SK-N-SH treated with all-trans-retinoic acid at 6 μM for 48 hours (cell line): ENCODE data around the gene NSRP1.
"Not testable (repeated sequence)": the region's sequence is repeated elsewhere in the genome, so short reads cannot be mapped to it uniquely, and the experiment has no call there.

Experiments used
- ATAC-seq: fragments of 200-7000 bp; cut with Tn5 transposase; 3 replicates; pipeline ENCODE4 v1.9.1; 2020; ENCODE audit warnings: mild to moderate bottlenecking, moderate library complexity
- ARNTL ChIP-seq: fragments of 450-650 bp; formaldehyde crosslinking; IDR thresholded peaks from 2 replicates; pipeline ENCODE4 v1.5.0; 2020; ENCODE audit warnings: low read depth, mild to moderate bottlenecking, moderate library complexity, borderline replicate concordance
- BACH2 ChIP-seq: fragments of 250-450 bp; sonication (Bioruptor Pico); IDR thresholded peaks from 2 replicates; pipeline ENCODE4 v1.9.0; 2021; ENCODE audit warnings: mild to moderate bottlenecking, borderline replicate concordance
- CREB5 ChIP-seq: fragments of 250-450 bp; sonication (Bioruptor Pico); IDR thresholded peaks from 2 replicates; pipeline ENCODE4 v1.5.1; 2020; ENCODE audit warnings: low read depth, mild to moderate bottlenecking, moderate library complexity
- CSDC2 ChIP-seq: fragments of 250-450 bp; sonication (Bioruptor Pico); IDR thresholded peaks from 2 replicates; pipeline ENCODE4 v1.5.0; 2020; ENCODE audit warnings: mild to moderate bottlenecking, moderate library complexity
- CSRNP3 ChIP-seq: fragments of 250-450 bp; sonication (Bioruptor Pico); IDR thresholded peaks from 2 replicates; pipeline ENCODE4 v1.5.1; 2021; ENCODE audit warnings: mild to moderate bottlenecking, moderate library complexity
- ESRRG ChIP-seq: fragments of 250-450 bp; sonication (Bioruptor Pico); IDR thresholded peaks from 2 replicates; pipeline ENCODE4 v1.6.1; 2021; ENCODE audit warnings: mild to moderate bottlenecking
- GLIS3 ChIP-seq: fragments of 250-450 bp; sonication (Bioruptor Pico); IDR thresholded peaks from 2 replicates; pipeline ENCODE4 v1.5.0; 2020; ENCODE audit warnings: mild to moderate bottlenecking, moderate library complexity
- ISL1 ChIP-seq: fragments of 250-450 bp; sonication (Bioruptor Pico); IDR thresholded peaks from 2 replicates; pipeline ENCODE4 v2.1.2; 2022; ENCODE audit warnings: mild to moderate bottlenecking, moderate library complexity
- OSR1 ChIP-seq: fragments of 250-450 bp; sonication (Bioruptor Pico); IDR thresholded peaks from 2 replicates; pipeline ENCODE4 v1.8.0; 2022; ENCODE audit warnings: moderate library complexity, mild to moderate bottlenecking, inconsistent platforms
- PATZ1 ChIP-seq: fragments of 250-450 bp; sonication (Bioruptor Pico); IDR thresholded peaks from 2 replicates; pipeline ENCODE4 v1.8.0; 2020; ENCODE audit warnings: mild to moderate bottlenecking, moderate library complexity, borderline replicate concordance
- POU6F1 ChIP-seq: fragments of 250-450 bp; sonication (Bioruptor Pico); IDR thresholded peaks from 2 replicates; pipeline ENCODE4 v1.8.0; 2021; ENCODE audit warnings: low read depth, mild to moderate bottlenecking, moderate library complexity, borderline replicate concordance
- PPARA ChIP-seq: fragments of 250-450 bp; sonication (Bioruptor Pico); IDR thresholded peaks from 2 replicates; pipeline ENCODE4 v1.5.0; 2020; ENCODE audit warnings: mild to moderate bottlenecking, borderline replicate concordance
- RARB ChIP-seq: fragments of 250-450 bp; sonication (Bioruptor Pico); IDR thresholded peaks from 2 replicates; pipeline ENCODE4 v1.8.0; 2021; ENCODE audit warnings: mild to moderate bottlenecking, moderate library complexity
- SNAI2 ChIP-seq: fragments of 250-450 bp; sonication (Bioruptor Pico); IDR thresholded peaks from 2 replicates; pipeline ENCODE4 v1.5.0; 2020; ENCODE audit warnings: mild to moderate bottlenecking, moderate library complexity
- TCF4 ChIP-seq: fragments of 250-450 bp; sonication (Bioruptor Pico); IDR thresholded peaks from 2 replicates; pipeline ENCODE4 v1.8.0; 2021; ENCODE audit warnings: mild to moderate bottlenecking, moderate library complexity, borderline replicate concordance
- TOX ChIP-seq: fragments of 250-450 bp; sonication (Bioruptor Pico); IDR thresholded peaks from 2 replicates; pipeline ENCODE4 v1.8.0; 2021; ENCODE audit warnings: mild to moderate bottlenecking, moderate library complexity, borderline replicate concordance
- TSHZ2 ChIP-seq: fragments of 250-450 bp; sonication (Bioruptor Pico); IDR thresholded peaks from 2 replicates; pipeline ENCODE4 v1.5.0; 2020; ENCODE audit warnings: mild to moderate bottlenecking, moderate library complexity
- ZFP3 ChIP-seq: fragments of 250-450 bp; sonication (Bioruptor Pico); IDR thresholded peaks from 2 replicates; pipeline ENCODE4 v1.5.0; 2020; ENCODE audit warnings: mild to moderate bottlenecking, moderate library complexity
- ZFP30 ChIP-seq: fragments of 450-650 bp; formaldehyde crosslinking; IDR thresholded peaks from 2 replicates; pipeline ENCODE4 v1.5.0; 2022; ENCODE audit warnings: mild to moderate bottlenecking, moderate library complexity
- ZNF565 ChIP-seq: fragments of 450-650 bp; formaldehyde crosslinking; conservative IDR thresholded peaks from 2 replicates; pipeline ENCODE4 v1.5.0; 2020; ENCODE audit warnings: low read depth, mild to moderate bottlenecking, moderate library complexity
- ZNF70 ChIP-seq: fragments of 450-650 bp; formaldehyde crosslinking; IDR thresholded peaks from 2 replicates; pipeline ENCODE4 v1.5.0; 2020; ENCODE audit warnings: mild to moderate bottlenecking, moderate library complexity

The NSRP1 gene

GRCh38 chr17:30229012-30229411 is 112.4 kb downstream of the NSRP1 start:
- no peak for ATAC-seq
- no peak for TF ChIP-seq OSR1 (CRISPR knock-in tag)
- no peak for TF ChIP-seq ZFP30 (CRISPR knock-in tag)
- TF ChIP-seq, all 23 proteins: peak for 0

- ATAC-seq: not testable (repeated sequence)
Measured at GRCh38 chr17:30230009-30230408, 113.4 kb downstream of the NSRP1 start.

- no peak for ATAC-seq
- TF ChIP-seq RARB (CRISPR knock-in tag): no peak
- TF ChIP-seq ISL1: no peak
- no peak for TF ChIP-seq SNAI2
- no peak for TF ChIP-seq CSRNP3 (CRISPR knock-in tag)
- no peak for TF ChIP-seq GLIS3 (CRISPR knock-in tag)
- no peak for TF ChIP-seq POU6F1 (CRISPR knock-in tag)
- TF ChIP-seq ZNF70 (CRISPR knock-in tag): no peak
- TF ChIP-seq ESRRG (CRISPR knock-in tag): no peak
- TF ChIP-seq CREB5 (CRISPR knock-in tag): no peak
- TF ChIP-seq OSR1 (CRISPR knock-in tag): no peak
- TF ChIP-seq, all 23 proteins: peak for 0
Measured at GRCh38 chr17:30230596-30231125, 114.0 kb downstream of the NSRP1 start.

GRCh38 chr17:30232015-30232823 is 115.6 kb downstream of the NSRP1 start:
- no peak for ATAC-seq
- TF ChIP-seq BACH2 (CRISPR knock-in tag) (no peak), PPARA (no peak), TOX (CRISPR knock-in tag) (no peak), ZFP3 (CRISPR knock-in tag) (no peak), CSDC2 (CRISPR knock-in tag) (no peak), ESRRG (CRISPR knock-in tag) (no peak), SNAI2 (no peak), GLIS3 (CRISPR knock-in tag) (no peak), ARNTL (no peak), TCF4 (no peak), PATZ1 (no peak), POU6F1 (CRISPR knock-in tag) (no peak), TSHZ2 (CRISPR knock-in tag) (no peak), CREB5 (CRISPR knock-in tag) (no peak), ZNF70 (CRISPR knock-in tag) (no peak), CSRNP3 (CRISPR knock-in tag) (no peak), ZNF565 (CRISPR knock-in tag) (no peak)
